ENCODE data around the gene SMAD3.

DNA sequence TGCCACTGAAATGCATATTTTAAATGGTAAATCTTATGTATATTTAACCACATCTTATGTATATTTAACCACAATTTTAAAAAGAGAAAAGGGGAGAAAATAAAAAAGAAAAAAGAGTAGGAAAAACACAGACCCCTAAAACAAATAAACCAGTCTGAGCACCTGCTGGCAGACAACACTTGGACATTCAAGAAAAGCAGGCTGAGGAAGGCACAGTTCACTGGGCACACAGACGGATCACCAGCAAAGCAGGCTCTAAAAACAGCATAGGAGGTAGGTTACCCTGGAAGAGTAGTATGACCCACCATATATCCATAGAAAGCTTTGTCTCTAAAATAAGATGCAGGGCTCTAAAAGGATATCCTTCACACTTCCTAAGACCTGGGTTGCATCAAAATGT, 162.0 kb downstream of the SMAD3 start:
- no peak for TF ChIP-seq SMC3 (IDR thresholded peaks at IDR 0.05; ENCODE audit: borderline replicate concordance, low read length)
- TF ChIP-seq NR2C2 (IDR thresholded peaks at IDR 0.05; ENCODE audit: borderline replicate concordance, control insufficient read depth, insufficient read length, low read depth) = no peak
- TF ChIP-seq, protein P1, sequence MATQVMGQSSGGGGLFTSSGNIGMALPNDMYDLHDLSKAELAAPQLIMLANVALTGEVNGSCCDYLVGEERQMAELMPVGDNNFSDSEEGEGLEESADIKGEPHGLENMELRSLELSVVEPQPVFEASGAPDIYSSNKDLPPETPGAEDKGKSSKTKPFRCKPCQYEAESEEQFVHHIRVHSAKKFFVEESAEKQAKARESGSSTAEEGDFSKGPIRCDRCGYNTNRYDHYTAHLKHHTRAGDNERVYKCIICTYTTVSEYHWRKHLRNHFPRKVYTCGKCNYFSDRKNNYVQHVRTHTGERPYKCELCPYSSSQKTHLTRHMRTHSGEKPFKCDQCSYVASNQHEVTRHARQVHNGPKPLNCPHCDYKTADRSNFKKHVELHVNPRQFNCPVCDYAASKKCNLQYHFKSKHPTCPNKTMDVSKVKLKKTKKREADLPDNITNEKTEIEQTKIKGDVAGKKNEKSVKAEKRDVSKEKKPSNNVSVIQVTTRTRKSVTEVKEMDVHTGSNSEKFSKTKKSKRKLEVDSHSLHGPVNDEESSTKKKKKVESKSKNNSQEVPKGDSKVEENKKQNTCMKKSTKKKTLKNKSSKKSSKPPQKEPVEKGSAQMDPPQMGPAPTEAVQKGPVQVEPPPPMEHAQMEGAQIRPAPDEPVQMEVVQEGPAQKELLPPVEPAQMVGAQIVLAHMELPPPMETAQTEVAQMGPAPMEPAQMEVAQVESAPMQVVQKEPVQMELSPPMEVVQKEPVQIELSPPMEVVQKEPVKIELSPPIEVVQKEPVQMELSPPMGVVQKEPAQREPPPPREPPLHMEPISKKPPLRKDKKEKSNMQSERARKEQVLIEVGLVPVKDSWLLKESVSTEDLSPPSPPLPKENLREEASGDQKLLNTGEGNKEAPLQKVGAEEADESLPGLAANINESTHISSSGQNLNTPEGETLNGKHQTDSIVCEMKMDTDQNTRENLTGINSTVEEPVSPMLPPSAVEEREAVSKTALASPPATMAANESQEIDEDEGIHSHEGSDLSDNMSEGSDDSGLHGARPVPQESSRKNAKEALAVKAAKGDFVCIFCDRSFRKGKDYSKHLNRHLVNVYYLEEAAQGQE (IDR thresholded peaks at IDR 0.05; ENCODE audit: low read depth, low read length) = no peak
- TF ChIP-seq, protein P2, sequence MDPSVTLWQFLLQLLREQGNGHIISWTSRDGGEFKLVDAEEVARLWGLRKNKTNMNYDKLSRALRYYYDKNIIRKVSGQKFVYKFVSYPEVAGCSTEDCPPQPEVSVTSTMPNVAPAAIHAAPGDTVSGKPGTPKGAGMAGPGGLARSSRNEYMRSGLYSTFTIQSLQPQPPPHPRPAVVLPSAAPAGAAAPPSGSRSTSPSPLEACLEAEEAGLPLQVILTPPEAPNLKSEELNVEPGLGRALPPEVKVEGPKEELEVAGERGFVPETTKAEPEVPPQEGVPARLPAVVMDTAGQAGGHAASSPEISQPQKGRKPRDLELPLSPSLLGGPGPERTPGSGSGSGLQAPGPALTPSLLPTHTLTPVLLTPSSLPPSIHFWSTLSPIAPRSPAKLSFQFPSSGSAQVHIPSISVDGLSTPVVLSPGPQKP (IDR thresholded peaks at IDR 0.05; ENCODE audit: low read depth, low read length) = no peak
- TF ChIP-seq, protein P3, sequence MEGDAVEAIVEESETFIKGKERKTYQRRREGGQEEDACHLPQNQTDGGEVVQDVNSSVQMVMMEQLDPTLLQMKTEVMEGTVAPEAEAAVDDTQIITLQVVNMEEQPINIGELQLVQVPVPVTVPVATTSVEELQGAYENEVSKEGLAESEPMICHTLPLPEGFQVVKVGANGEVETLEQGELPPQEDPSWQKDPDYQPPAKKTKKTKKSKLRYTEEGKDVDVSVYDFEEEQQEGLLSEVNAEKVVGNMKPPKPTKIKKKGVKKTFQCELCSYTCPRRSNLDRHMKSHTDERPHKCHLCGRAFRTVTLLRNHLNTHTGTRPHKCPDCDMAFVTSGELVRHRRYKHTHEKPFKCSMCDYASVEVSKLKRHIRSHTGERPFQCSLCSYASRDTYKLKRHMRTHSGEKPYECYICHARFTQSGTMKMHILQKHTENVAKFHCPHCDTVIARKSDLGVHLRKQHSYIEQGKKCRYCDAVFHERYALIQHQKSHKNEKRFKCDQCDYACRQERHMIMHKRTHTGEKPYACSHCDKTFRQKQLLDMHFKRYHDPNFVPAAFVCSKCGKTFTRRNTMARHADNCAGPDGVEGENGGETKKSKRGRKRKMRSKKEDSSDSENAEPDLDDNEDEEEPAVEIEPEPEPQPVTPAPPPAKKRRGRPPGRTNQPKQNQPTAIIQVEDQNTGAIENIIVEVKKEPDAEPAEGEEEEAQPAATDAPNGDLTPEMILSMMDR (IDR thresholded peaks at IDR 0.05 in 2 of 3, conservative IDR thresholded peaks at IDR 0.05 in 1 of 3; ENCODE audit: control insufficient read depth in 2 of 3, extremely low read depth in 1 of 3, insufficient read depth in 1 of 3, low read depth in 3 of 3, low read length in 3 of 3) = no peak
- TF ChIP-seq MXI1 (IDR thresholded peaks at IDR 0.05; ENCODE audit: low read depth, low read length) = no peak
- TF ChIP-seq, protein P4, sequence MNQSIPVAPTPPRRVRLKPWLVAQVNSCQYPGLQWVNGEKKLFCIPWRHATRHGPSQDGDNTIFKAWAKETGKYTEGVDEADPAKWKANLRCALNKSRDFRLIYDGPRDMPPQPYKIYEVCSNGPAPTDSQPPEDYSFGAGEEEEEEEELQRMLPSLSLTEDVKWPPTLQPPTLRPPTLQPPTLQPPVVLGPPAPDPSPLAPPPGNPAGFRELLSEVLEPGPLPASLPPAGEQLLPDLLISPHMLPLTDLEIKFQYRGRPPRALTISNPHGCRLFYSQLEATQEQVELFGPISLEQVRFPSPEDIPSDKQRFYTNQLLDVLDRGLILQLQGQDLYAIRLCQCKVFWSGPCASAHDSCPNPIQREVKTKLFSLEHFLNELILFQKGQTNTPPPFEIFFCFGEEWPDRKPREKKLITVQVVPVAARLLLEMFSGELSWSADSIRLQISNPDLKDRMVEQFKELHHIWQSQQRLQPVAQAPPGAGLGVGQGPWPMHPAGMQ (IDR thresholded peaks at IDR 0.05; ENCODE audit: borderline replicate concordance) = no peak
- TF ChIP-seq, protein P5, sequence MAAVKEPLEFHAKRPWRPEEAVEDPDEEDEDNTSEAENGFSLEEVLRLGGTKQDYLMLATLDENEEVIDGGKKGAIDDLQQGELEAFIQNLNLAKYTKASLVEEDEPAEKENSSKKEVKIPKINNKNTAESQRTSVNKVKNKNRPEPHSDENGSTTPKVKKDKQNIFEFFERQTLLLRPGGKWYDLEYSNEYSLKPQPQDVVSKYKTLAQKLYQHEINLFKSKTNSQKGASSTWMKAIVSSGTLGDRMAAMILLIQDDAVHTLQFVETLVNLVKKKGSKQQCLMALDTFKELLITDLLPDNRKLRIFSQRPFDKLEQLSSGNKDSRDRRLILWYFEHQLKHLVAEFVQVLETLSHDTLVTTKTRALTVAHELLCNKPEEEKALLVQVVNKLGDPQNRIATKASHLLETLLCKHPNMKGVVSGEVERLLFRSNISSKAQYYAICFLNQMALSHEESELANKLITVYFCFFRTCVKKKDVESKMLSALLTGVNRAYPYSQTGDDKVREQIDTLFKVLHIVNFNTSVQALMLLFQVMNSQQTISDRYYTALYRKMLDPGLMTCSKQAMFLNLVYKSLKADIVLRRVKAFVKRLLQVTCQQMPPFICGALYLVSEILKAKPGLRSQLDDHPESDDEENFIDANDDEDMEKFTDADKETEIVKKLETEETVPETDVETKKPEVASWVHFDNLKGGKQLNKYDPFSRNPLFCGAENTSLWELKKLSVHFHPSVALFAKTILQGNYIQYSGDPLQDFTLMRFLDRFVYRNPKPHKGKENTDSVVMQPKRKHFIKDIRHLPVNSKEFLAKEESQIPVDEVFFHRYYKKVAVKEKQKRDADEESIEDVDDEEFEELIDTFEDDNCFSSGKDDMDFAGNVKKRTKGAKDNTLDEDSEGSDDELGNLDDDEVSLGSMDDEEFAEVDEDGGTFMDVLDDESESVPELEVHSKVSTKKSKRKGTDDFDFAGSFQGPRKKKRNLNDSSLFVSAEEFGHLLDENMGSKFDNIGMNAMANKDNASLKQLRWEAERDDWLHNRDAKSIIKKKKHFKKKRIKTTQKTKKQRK (IDR thresholded peaks at IDR 0.05; ENCODE audit: low read depth, low read length) = no peak
- TF ChIP-seq, protein P6, sequence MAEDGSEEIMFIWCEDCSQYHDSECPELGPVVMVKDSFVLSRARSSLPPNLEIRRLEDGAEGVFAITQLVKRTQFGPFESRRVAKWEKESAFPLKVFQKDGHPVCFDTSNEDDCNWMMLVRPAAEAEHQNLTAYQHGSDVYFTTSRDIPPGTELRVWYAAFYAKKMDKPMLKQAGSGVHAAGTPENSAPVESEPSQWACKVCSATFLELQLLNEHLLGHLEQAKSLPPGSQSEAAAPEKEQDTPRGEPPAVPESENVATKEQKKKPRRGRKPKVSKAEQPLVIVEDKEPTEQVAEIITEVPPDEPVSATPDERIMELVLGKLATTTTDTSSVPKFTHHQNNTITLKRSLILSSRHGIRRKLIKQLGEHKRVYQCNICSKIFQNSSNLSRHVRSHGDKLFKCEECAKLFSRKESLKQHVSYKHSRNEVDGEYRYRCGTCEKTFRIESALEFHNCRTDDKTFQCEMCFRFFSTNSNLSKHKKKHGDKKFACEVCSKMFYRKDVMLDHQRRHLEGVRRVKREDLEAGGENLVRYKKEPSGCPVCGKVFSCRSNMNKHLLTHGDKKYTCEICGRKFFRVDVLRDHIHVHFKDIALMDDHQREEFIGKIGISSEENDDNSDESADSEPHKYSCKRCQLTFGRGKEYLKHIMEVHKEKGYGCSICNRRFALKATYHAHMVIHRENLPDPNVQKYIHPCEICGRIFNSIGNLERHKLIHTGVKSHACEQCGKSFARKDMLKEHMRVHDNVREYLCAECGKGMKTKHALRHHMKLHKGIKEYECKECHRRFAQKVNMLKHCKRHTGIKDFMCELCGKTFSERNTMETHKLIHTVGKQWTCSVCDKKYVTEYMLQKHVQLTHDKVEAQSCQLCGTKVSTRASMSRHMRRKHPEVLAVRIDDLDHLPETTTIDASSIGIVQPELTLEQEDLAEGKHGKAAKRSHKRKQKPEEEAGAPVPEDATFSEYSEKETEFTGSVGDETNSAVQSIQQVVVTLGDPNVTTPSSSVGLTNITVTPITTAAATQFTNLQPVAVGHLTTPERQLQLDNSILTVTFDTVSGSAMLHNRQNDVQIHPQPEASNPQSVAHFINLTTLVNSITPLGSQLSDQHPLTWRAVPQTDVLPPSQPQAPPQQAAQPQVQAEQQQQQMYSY (CRISPR knock-in tag; IDR thresholded peaks at IDR 0.05) = no peak
- no peak for TF ChIP-seq ATF7 (IDR thresholded peaks at IDR 0.05; ENCODE audit: low read depth)
- TF ChIP-seq ESRRA (IDR thresholded peaks at IDR 0.05; ENCODE audit: low read length) = no peak
- no peak for TF ChIP-seq NFXL1 (IDR thresholded peaks at IDR 0.05; ENCODE audit: borderline replicate concordance)
- TF ChIP-seq JUND (IDR thresholded peaks at IDR 0.05; ENCODE audit: low read depth, low read length) = no peak
- no peak for TF ChIP-seq TCF7 (IDR thresholded peaks at IDR 0.05; ENCODE audit: borderline replicate concordance)
